Measurements from ENCODE around the gene URM1. TPM values are rescaled to one million over a fixed set of nuclear protein-coding genes. Genes with fewer than 3 reads are reported as not detected.
A peak's percentile ranks its signal among the peaks of the same experiment; 100 is the strongest.
"Not testable (repeated sequence)": the region's sequence is repeated elsewhere in the genome, so short reads cannot be mapped to it uniquely, and the experiment has no call there.

The URM1 gene
- total RNA-seq, 1 donor from 2014 or later: 51.6 TPM

- intact Hi-C loops (cut with micrococcal nuclease): no loop called here
- DNase-seq (no peak), ATAC-seq (no peak)
Measured at GRCh38 chr9:128397831-128398230, 26.7 kb downstream of the URM1 start.

DNA sequence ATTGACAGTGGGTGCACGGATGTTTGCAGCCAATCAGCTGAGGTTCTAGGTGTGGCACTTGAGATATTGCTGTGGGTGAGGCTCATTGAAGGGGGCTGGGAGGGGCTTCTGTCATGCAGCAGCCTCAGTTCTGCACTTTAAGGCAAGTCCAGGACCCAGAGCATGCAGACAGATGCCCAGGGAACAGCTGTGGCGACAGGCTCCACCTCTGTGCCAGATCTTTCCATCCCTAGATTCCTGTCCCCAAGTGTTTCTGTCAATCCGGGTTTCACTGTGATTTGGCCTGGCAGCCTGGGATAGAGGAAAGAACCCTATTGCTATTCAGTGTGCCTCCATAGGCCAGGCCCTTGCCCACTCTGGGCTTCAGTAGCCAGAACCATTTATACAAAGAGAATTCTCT lies 28.7 kb downstream of the URM1 start:
- intact Hi-C loops (cut with micrococcal nuclease): no loop called here
- ATAC-seq (no peak), DNase-seq (no peak)

DNA sequence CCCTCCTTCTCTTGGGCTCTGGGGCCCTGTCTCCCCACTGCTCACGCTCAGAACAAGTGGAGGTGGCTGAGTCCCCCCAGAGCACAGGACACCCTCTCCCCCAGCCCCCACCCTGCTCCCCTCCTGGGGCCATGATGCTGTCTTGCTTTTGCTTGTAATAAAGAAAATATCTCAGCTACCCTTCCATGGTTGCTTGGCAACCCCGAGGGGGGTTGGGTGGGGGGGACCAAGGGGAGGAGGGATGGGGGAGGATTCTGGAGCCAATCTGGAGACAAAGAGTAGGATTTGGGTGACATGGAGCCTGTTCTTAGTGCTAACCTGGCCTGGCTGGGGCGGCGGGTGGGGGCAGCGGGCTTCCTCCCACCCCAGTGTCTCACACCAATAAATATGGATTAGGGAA lies 33.4 kb downstream of the URM1 start:
- DNase-seq (no peak), ATAC-seq (no peak)
- intact Hi-C loops (cut with micrococcal nuclease): no loop called here

DNA sequence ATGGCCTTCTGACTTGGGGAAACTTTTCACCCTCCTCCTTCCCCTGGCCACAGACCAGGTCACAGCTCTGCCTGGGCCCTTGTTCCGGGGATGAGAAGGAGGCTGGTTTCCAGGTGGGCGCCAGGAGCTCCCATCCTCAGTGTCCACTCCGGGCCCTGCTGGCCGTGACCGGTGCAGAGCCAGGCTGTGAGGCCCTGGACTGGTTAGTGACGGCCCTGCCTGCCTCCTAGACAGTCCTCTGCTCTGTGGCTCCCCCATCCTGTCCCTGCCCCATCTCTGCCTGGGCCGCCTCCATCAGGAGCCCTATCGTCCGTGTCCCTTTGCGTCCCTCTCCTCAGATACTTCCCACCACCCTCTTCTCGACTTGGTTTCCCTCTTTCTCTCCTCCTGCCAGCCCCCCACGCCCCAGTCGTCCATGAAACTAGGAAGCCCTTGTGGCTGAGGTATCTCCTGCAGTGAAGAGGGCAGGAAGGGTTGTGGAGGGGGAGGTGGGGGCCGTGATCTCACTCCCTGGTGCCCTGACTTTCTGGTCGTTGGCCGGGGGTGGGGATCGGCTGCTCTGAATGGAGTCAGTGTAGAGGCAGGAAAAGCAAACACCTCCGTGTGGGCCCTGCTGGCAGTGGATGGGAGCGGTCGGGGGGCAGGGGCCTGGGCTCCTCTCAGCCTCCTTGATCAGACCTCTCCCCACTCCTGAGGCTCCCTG lies 34.1 kb downstream of the URM1 start:
- ATAC-seq (no peak), DNase-seq (no peak)
- intact Hi-C loops (cut with micrococcal nuclease): no loop called here

DNA sequence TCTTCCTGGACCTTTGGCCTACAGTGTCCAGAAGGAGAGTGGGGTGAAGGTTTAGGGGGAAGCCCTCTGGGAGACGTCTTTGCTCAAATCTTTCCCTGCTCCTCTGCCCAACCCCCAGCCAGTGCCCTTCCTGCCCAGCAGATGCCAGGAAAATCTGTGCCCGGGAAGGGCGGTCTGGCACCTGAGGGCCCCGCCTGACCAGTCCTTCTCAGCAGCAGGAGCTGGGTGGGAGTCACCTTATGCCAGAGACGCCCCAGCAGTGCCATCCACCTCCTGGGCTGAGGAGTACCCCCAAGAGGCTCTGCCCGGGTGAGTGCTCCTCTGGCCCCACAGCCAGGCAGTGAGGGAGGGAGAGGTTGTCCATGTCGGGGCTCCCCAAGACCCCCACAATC lies 34.6 kb downstream of the URM1 start:
- DNase-seq: no peak
- ATAC-seq: no peak
- intact Hi-C loops (cut with micrococcal nuclease): no loop called here

- no peak for ATAC-seq
- no peak for DNase-seq
- intact Hi-C loops (cut with micrococcal nuclease): no loop called here
Measured at GRCh38 chr9:128406848-128407391, 35.7 kb downstream of the URM1 start.

- DNase-seq: no peak
- intact Hi-C loops (cut with micrococcal nuclease): no loop called here
- ATAC-seq: no peak
Measured at GRCh38 chr9:128408963-128409431, 37.8 kb downstream of the URM1 start.

GRCh38 chr9:128409450-128409849 lies 38.3 kb downstream of the URM1 start:
- no peak for ATAC-seq
- DNase-seq: no peak
- intact Hi-C loops (cut with micrococcal nuclease): no loop called here

- intact Hi-C loops (cut with micrococcal nuclease): loop anchor here (10.0 kb wide), 1 partner anchor 45 kb away; no protein-coding TSS in a partner anchor
- ATAC-seq: no peak
Measured at GRCh38 chr9:128409978-128410377, 38.8 kb downstream of the URM1 start.

DNA sequence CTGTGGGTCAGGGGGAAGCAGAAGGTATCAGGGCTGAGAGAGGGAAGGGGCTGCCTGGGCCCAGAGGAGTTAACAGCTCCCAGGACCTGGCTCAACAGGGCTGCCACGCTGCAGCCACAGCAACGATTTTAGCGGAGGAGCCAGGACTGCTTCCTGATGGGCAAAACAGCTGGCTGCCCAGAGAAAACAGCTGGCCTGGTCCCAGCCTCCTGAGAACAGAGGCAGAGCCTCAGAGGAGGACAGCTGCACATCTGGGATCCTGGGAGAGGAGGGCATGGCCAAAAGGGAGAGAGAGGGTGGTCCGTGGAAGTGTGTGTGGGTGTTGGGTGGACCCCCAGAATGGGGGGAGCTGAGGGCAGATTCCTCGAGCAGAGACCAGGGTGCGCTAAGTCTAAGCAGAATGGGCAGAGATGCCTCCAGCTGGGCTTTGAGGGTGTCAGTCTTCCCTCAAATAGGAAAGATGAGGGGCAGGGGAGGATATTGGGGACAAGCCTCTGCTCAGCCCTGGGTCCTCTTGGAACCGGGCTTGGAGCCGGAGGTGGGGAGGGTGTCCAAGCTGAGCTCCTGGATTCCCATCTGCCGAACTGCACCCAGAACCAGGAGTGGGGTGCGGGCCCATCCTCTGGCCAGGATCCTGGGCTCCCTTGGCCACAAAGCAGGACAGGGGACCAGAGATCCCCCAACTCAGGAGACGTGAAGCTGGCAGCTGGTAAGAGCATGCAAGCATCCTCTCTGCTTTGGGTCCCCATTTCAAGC lies 40.4 kb downstream of the URM1 start:
- intact Hi-C loops (cut with micrococcal nuclease): loop anchor here (10.0 kb wide), 1 partner anchor 47 kb away; no protein-coding TSS in a partner anchor
- ATAC-seq (no peak), DNase-seq (no peak)

More at GRCh38 chr9:128409978-128410377, 38.8 kb downstream of the URM1 start:
- DNase-seq: no peak

- DNase-seq (peak; percentile 49), ATAC-seq (peak; percentile 39)
- intact Hi-C loops (cut with micrococcal nuclease): loop anchor here (10.0 kb wide), 1 partner anchor 47 kb away; no protein-coding TSS in a partner anchor
Measured at GRCh38 chr9:128412120-128412790, 41.1 kb downstream of the URM1 start.

DNA sequence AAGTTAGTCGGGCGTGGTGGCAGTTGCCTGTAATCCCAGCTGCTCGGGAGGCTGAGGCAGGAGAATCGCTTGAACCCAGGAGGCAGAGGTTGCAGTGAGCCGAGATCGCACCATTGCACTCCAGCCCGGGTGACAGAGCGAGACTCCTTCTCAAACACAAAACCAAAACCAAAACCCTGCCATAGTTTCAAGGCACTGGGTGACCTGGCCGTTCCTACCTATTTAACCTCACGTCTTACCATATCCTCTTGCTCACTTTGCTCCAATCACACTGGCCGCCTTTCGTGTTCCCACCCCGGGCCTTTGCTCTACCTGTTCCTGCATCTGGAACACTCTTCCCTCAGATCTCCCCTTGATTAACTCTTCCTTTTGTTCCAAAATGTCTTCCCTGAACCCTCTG lies 42.6 kb downstream of the URM1 start:
- not testable (repeated sequence) for DNase-seq, ATAC-seq
- intact Hi-C loops (cut with micrococcal nuclease): loop anchor here (10.0 kb wide), 1 partner anchor 49 kb away; no protein-coding TSS in a partner anchor

DNA sequence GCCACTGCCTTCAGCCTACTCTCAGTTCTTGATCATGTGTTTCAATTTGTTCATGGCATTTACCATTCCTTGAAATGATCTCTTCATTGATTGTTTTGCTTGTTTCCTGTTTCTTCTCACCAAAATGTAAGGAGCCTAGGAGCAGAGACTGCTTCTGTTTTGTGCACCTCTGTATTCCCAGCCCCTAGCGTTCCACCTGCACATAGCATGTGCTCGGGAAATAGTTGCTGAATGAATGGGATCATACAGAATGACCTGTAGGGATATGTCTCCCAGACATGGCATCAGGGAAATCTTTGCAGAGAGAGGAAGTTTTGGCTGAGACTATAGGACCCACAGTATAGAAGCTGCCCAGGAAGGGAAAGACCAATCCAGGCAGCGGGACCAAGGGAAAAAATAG lies 43.3 kb downstream of the URM1 start:
- intact Hi-C loops (cut with micrococcal nuclease): loop anchor here (10.0 kb wide), 1 partner anchor 50 kb away; no protein-coding TSS in a partner anchor
- ATAC-seq: no peak
- DNase-seq: no peak

- ATAC-seq: no peak
- intact Hi-C loops (cut with micrococcal nuclease): loop anchor here (10.0 kb wide), 1 partner anchor 50 kb away; no protein-coding TSS in a partner anchor
- DNase-seq: no peak
Measured at GRCh38 chr9:128415281-128415680, 44.1 kb downstream of the URM1 start.

DNA sequence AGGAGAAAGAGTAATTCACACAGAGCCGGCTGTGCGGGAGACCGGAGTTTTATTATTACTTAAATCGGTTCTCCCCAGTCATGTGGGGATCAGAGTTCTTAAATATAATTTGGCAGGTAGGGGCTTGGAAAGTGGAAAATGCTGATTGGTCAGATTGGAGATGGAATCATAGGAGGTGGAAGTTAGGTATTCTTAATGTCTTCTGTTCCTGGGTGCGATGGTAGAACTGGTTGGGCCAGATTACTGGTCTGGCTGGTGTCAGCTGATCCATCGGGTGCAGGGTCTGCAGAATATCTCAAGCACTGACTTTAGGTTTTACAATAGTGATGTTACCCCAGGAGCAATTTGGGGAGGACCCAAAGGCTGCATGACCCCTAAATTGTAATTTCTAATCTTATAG lies 44.8 kb downstream of the URM1 start:
- no peak for DNase-seq
- no peak for ATAC-seq
- intact Hi-C loops (cut with micrococcal nuclease): loop anchor here (10.0 kb wide), 1 partner anchor 51 kb away; no protein-coding TSS in a partner anchor

DNA sequence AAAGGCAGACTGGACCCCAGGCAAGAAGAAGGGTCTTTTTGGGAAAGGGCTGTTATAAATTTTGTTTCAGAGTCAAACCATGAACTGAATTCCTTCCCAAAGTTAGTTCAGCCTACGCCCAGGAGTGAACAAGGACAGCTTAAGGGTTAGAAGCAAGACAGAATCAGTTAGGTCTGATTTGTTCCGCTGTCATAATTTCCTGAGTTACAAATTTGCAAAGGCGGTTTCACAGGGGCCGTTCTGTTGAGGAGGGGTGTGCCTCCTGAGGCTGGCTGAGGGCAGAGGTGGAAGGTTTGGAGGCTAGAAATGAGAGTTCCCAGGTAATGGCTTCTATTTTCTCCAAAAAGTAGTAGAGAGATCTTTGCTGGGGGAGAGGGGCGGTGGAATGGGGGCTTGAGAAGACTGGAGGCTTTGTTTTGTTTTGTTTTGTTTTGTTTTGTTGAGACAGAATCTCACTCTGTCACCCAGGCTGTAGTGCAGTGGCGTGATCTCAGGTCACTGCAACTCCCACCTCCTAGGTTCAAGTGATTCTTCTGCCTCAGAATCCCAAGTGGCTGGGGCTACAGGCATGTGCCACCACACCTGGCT lies 45.4 kb downstream of the URM1 start:
- no peak for ATAC-seq
- no peak for DNase-seq
- intact Hi-C loops (cut with micrococcal nuclease): loop anchor here (10.0 kb wide), 1 partner anchor 52 kb away; no protein-coding TSS in a partner anchor

DNA sequence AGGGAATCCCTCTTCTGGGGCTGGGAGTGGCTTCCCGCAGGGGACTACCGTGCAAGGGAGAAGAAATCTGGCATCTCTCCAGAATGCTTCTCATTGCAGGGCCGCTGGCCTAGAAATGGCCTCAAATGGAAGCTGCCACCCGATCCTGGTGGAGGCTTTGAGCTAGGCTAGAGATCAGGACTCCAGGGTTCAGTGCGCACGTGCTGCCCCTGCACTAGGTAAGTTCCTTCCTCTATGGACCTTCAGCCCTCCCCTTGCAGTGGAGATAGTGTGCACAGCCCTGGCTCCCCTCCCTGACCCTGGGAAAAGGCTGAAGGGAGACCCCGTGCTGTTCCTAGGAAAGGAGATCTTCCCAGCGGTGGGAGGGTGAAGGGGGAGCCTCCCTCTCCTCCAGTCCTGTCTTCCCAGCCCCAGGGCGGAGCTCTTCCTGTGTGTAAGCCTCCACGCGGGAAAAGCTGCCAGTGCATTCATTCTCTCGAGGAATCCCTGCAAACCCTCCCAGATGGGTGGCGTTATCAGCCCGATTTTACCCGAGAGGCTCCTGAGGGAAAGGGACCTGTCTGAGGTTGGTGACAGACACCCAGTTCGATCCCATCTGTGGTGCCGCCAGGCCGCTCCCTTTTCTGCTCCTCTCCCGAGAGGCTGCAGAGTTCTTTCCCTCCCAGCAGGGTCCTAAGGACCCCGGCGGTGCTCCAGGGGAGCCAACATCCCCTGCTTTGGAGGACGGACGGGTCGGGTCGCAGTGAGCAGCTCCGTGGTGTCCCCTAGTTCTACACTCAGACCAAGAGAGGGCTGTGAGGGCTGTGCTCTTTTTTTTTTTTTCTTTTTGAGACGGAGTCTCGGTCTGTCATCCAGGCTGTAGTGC lies 48.1 kb downstream of the URM1 start:
- DNase-seq: no peak
- intact Hi-C loops (cut with micrococcal nuclease): loop anchor here (10.0 kb wide), 1 partner anchor 54 kb away; no protein-coding TSS in a partner anchor
- ATAC-seq: no peak

DNA sequence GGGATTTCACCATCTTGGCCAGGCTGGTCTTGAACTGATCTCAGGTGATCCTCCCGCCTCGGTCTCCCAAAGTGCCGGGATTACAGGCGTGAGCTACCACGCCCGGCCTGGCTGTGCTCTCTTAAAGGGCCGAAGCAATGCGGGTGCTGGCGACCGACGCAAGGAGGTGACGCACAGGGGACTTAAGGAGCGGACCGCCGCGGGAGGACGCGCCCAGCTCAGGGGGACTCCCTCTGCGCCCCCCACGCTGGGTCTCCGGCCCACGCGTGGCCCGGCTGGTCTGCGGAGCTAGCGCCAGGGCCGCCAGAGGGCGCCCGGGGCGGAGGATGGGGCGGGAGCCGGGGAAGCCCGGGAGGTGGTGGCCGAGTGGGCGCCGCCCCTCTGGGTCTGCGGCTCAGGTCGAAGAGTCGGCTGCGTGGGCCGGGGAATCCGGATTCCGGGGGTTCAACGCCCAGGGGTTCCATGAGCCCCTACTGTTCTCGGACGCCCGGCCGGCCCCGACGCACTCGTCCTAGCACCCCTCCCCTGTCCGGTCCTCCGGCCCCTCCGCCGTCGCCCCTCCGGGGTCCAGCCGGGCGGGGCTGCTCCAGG lies 49.0 kb downstream of the URM1 start:
- intact Hi-C loops (cut with micrococcal nuclease): no loop called here
- peak; percentile 95 for ATAC-seq
- peak; percentile 90 for DNase-seq

Data from left ventricle myocardium superior (tissue), 1 donor.